Renal cortex interstitium (tissue), 11 donors: ENCODE results near the gene CARD10. TPM values are rescaled to one million over a fixed set of nuclear protein-coding genes. Genes with fewer than 3 reads are reported as not detected.
"Not testable (repeated sequence)": the region's sequence is repeated elsewhere in the genome, so short reads cannot be mapped to it uniquely, and the experiment has no call there.

Experiments used
- DNase-seq, 11 donors: peaks; one replicate each; pipeline ENCODE4 v3.0.0-alpha.2; 2013; ENCODE audit warnings: low read depth in 9 of 11, low spot score in 4 of 11; ENCODE audit errors: extremely low read depth in 1 of 11
- polyA plus RNA-seq, 3 donors: library from polyadenylated mRNA; unstranded; fragments of 120-200 nt; gene quantifications; one replicate each; pipeline ENCODE4 v1.2.1, GENCODE V29; 2013; ENCODE audit not compliant: insufficient read length in 3 of 3

The CARD10 gene
- polyA plus RNA-seq, 3 donors = 20.6 to 26.1 (median 23.2) TPM

GRCh38 chr22:37542416-37542815 is 23.2 kb upstream of the CARD10 start:
- not testable (repeated sequence) for DNase-seq

GRCh38 chr22:37539790-37540189 is 20.6 kb upstream of the CARD10 start:
- not testable (repeated sequence) for DNase-seq

- peak; percentile 74 to 92 (median 89) for DNase-seq
Measured at GRCh38 chr22:37538590-37539357, 19.6 kb upstream of the CARD10 start.

- DNase-seq = no peak
Measured at GRCh38 chr22:37535159-37535558, 15.9 kb upstream of the CARD10 start.

GRCh38 chr22:37534445-37534844 is 15.2 kb upstream of the CARD10 start:
- DNase-seq = no peak

GRCh38 chr22:37533995-37534394 is 14.8 kb upstream of the CARD10 start:
- DNase-seq = no peak

- DNase-seq = no peak
Measured at GRCh38 chr22:37529652-37530345, 10.6 kb upstream of the CARD10 start.

GRCh38 chr22:37527952-37528351 is 8.7 kb upstream of the CARD10 start:
- DNase-seq = not testable (repeated sequence)

GRCh38 chr22:37527081-37527752 is 8.0 kb upstream of the CARD10 start:
- not testable (repeated sequence) for DNase-seq

- DNase-seq = no peak
Measured at GRCh38 chr22:37526376-37526775, 7.2 kb upstream of the CARD10 start.

- no peak for DNase-seq
Measured at GRCh38 chr22:37525746-37526350, 6.6 kb upstream of the CARD10 start.

- no peak for DNase-seq
Measured at GRCh38 chr22:37525073-37525745, 6.0 kb upstream of the CARD10 start.

- DNase-seq = no peak
Measured at GRCh38 chr22:37522482-37522881, 3.3 kb upstream of the CARD10 start.

- DNase-seq = no peak
Measured at GRCh38 chr22:37521236-37521739, 2.1 kb upstream of the CARD10 start.

- DNase-seq = no peak
Measured at GRCh38 chr22:37520776-37521191, 1.6 kb upstream of the CARD10 start.

- DNase-seq = no peak
Measured at GRCh38 chr22:37518509-37519267, 527 bp downstream of the CARD10 start.

GRCh38 chr22:37517826-37518450 is 1.3 kb downstream of the CARD10 start:
- no peak for DNase-seq

- no peak for DNase-seq
Measured at GRCh38 chr22:37516456-37516855, 2.8 kb downstream of the CARD10 start.
